ENCODE results near the gene RBX1.
"Not testable (repeated sequence)": the region's sequence is repeated elsewhere in the genome, so short reads cannot be mapped to it uniquely, and the experiment has no call there.

RBX1 gene

DNA sequence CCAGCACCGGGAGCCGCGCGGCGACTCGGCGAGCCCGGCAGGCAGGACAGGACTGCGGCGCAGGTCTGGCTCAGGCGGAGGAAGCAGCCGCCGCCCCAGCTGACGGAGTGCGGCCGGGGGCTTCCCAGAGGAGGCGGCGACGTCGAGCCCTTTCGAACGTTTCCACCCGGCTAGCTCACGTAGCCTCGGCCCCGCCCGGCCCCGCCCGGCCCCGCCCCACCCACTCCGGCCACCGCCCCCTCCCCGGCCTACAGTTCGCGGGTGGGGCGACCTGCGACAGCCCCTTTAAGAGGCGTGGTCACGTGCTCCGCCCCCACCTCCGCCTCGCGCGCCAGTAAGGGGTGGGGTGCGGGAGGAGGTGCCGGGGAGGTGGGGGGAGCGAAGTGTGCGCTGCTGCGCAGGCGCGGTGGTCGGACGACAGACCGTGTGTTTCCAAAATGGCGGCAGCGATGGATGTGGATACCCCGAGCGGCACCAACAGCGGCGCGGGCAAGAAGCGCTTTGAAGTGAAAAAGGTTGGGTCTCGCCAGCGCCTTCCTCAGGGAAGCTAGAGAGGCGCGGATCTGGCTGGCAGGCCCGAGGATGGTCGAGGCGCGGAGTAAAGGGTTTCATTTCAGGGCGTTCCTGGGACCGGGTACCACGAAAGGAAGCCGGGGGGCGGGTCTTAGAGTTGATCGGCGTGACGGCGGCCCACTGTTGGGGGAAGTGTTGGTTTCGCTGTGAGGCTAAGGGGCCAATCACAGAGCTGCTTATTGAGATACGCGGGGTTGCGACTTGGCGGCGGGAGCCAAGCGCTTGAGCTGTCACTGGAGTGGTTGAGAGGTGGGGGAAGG lies at the start of gene RBX1:
Gene RBX1, plus strand, starts transcription at position 417 of the 833 bp plus-strand sequence. Its CDS starts 21 bp downstream, at position 438.
- peak; percentile 98 for DNase-seq (ENCODE audit: low read depth)

DNA sequence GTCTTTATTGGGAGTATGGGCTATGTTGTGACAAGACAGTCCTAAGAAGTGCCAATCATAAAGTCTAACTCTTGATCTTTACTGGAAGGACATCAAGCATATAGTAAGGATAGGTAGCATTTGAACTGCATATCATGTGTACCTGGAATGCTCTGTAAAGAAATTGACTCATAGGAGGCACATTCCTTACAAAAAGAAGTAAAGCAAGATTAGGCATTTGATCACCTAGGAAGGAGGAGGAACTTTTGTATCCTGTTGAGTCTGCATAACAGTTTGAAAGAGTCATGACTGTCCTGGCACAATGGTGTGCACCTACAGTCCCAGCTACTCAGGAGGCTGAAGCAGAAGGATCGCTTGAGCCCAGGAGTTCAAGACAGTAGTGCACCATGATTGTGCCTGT lies 47.1 kb upstream of the RBX1 start:
- no peak for DNase-seq (ENCODE audit: low read depth)

DNA sequence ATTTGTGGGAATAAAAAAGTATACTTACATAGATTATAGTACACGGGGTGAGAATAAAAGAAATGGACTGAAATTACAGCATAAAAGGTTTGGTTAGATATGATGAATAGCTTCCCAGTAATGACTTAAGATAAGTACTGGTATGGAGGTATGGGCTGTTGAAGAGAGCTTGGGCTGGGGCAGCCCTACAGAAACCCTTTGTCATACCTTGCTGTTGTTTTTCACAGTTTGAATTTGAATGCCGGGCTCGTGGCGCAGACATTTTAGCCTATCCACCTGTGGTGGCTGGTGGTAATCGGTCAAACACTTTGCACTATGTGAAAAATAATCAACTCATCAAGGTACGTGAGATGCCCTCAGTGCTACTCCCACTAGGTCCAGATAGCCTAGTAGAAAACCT lies 42.3 kb upstream of the RBX1 start:
- no peak for DNase-seq (ENCODE audit: low read depth)

DNA sequence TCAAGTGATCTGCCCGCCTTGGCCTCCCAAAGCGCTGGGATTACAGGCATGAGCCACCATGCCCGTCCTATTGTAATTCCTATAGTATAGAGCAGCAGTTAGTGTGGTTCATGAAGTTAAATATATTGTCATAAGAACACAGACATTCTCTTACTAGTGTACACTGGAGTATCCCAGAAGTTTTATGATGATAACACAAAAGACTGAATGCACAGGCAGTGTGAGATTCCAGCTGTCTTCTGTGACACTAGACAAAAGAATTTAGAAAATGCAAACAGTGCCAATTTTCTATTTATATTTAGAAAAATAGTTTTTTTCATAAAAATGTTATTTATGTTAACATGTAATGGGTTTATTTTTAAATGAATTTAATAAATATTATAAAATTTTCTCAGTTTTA lies 39.4 kb upstream of the RBX1 start:
- DNase-seq (ENCODE audit: low read depth) = no peak

DNA sequence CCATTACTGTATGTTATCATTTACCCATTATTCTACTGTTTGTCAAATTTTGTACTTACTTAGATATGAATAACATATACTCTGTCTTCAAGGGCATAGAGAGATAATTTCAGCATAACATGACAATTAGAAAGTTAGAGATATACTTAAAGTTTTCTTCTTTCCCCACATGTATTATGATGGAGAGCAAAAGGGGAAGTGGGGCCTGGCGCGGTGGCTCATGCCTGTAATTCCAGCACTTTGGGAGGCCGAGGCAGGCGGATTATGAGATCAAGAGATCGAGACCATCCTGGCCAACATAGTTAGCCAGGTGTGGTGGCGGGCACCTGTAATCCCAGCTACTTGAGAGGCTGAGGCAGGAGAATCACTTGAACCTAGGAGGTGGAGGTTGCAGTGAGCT lies 38.2 kb upstream of the RBX1 start:
- DNase-seq (ENCODE audit: low read depth) = not testable (repeated sequence)

DNA sequence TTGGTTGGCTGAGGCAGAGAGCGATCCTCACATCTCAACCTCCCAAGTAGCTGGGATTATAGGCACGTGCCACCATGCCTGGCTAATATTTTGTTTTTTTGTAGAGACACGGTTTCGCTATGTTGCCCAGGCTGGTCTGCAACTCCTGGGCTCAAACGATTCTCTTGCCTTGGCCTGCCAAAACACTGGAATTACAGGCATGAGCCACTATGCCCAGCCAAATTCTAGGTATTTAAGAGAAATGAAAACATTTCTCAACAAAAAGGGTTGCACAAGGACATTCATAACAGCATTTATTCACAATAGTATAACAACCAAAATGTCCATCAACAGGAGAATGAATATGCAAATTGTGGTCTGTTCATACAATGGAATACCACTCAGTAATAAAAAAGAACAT lies 31.7 kb upstream of the RBX1 start:
- no peak for DNase-seq (ENCODE audit: low read depth)

DNA sequence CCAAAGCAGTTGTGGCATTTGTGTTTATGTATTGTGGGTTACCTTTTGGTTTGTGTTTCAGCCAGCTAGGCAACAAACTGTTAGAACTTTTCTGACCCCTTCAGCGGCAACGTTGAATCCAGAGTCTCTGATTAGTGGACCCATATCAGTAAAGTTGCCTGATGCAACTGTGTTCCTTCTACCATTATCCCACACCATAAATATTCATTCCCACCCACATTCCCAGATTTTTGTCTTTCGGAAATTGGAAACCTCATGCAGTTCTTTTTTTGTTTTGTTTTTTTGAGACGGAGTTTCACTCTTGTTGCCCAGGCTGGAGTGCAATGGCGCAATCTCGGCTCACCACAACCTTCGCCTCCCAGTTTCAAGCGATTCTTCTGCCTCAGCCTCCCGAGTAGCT lies 30.7 kb upstream of the RBX1 start:
- DNase-seq (ENCODE audit: low read depth) = no peak

DNA sequence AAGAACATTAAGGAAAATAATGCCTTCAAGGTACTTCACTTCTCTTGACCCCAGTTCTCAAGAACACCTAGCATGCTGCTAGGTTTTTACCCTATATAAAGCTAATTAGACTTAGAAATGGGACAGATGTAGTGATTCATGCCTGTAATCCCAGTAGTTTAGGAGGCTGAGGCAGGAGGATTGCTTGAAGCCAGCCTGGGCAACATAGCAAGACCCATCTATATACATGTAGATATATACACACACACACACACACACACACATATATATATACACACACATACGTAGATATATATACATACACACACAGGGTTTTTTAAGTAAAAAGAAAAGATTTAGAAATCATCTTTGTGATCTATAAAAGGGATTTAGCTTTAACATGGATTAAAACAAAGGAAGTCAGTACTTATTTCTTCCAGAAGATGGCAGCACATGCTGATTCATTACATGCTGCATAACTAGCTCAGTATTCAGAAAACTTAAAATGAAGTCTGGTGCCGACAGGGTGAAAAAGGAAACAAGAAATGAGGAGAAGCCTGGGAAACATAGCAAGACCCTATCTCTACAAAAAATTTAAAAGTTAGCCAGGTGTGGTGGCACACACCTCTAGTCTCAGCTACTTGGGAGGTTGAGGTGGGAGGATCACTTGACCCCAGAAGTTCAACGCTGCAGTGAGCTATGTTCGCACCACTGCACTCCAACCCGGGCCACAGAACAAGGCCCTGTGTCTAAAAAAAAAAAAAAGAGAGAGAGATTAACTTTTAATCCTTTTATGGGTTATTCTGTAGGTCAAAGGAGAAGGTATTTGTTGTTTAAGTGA lies 28.5 kb upstream of the RBX1 start:
- no peak for DNase-seq (ENCODE audit: low read depth)

DNA sequence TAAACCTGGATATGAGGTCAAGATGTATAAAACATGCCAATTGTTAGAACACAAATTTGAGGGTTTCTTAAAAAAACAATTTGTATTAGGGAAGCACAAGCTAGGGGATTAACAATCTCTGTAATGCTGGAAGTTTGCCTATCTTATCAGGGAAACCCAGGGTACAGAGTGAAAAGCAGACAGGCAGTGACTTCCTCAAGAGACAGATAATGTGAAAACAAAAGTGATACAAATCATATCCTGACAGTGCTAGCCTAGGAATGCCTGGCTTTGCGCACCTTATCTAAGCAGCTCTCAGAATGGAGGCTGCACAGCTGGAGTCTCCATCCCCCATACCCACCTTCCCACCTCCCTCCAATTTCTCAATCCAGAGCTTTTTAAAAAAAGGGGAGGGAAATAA lies 22.5 kb upstream of the RBX1 start:
- no peak for DNase-seq (ENCODE audit: low read depth)

DNA sequence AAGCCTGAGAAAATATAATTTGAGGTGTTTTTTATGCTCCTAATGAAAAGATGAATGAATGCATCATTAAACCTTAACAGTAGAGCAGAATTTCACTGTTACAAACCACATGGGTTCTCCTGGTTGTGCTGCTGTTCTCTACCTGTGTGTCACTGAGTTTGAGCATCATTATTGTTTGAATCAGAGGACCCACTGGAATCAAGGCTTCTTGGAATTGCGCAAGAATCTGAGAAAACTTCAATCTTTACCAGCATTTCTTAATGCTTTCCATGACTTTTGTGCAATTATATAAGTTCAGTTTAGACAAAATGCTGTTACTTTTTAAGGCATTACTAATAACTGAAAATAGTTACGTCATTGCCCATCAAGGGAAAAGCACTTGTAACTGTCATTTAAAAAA lies 18.8 kb upstream of the RBX1 start:
- DNase-seq (ENCODE audit: low read depth) = no peak

DNA sequence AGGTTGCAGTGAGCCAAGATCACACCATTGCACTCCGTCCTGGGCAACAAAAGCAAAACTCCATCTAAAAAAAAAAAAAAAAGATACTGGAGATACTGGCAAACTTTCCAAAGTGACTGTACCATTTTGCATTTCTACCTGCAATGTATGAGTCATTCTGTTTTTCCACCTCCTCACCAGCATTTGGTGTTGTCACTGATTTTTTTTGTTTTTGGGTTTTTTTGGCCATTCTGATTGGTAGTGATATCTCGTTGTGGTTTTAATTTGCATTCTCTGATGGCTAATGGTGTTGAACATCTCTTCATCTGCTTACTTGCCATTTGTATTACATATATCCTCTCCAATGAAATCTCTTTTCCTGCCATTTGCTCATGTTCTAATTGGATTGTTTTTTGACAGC lies 12.0 kb upstream of the RBX1 start:
- no peak for DNase-seq (ENCODE audit: low read depth)

DNA sequence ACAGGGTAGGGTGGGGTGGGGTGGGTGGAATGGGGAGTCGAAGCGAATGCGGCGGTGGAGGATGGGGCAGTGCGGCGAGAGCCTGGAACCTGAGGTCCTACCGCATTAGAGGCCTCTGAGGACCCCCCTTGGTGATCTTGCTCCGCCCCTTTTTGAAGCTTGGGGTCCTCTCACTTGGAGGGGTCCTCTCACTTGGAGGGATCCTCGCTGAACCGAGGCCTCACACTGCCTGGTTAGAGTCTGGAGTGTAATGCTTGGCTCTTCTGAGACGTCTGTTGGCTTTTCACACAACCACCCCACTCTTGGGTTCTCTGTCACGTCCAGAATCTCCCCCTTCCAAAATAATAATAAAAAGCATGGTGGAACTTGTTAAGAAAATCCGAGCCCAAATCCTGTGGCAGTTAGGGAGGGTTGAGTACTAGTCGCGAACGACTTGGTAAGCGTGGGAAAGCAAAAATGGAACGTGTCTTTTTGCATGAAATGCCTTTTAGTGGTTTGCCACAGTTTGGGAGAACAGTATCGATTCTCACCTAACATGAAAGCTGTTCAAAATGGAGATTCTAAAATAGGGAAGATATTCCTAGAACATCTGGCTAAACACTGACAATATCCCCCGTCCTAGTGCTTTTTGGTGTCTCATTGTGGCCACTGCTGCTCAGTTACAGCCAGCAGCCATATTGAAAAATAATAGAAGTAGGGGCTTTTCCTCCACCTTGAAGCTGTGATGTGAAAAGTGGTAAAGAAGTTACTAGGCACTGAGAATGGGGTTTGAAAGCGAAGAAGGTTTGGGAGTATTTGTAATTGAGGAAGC lies 822 bp downstream of the RBX1 start:
- no peak for DNase-seq (ENCODE audit: low read depth)

DNA sequence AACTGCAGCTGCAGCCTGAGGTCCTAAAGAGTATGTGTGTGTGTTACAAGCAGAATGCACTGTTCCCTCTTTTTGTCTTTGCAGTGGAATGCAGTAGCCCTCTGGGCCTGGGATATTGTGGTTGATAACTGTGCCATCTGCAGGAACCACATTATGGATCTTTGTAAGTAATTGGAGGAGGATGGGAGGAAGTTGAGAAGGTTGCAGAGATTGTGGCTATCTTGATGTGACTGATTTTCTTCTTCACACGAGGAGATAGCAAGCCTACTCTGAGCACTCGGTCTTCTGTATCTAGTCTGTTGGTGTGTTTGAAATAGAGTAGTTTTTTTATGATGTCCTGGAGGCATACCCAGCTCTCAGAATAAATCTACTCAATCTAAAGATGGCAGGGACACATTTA lies 2.3 kb downstream of the RBX1 start:
- no peak for DNase-seq (ENCODE audit: low read depth)

DNA sequence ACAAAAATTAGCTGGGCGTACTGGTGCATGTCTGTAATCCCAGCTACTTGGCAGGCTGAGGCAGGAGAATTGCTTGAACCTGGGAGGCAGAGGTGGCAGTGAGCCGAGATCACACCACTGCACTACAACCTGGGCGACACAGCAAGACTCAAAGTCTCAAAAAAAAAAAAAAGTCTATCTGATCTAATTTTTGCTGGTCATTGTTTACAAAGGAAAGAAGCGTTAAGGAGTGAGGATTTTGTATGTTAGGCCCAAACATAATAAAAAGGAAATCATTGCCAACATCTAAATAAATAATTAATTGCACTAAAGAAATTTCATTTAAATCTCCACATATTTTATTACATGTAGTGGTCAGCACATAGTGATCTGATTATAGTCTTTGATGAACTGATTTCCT lies 2.9 kb downstream of the RBX1 start:
- no peak for DNase-seq (ENCODE audit: low read depth)

DNA sequence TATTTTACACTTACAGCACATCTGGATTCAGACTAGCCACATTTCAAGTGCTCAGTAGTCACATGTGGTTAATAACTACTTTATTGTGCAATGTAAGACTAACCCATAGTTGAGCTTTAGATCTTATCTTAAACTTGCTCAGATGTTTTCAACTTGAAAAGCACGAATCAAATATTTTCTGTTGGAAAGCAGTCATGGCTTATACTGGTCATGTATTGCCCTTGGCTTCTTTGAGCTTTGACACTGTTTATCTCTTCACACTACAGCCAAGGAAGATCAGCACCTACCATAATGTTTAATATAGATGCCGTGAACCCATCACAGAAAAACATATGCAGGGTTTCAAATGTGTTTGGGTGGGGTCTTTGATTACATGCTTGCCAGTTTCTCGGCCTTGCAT lies 4.4 kb downstream of the RBX1 start:
- no peak for DNase-seq (ENCODE audit: low read depth)

DNA sequence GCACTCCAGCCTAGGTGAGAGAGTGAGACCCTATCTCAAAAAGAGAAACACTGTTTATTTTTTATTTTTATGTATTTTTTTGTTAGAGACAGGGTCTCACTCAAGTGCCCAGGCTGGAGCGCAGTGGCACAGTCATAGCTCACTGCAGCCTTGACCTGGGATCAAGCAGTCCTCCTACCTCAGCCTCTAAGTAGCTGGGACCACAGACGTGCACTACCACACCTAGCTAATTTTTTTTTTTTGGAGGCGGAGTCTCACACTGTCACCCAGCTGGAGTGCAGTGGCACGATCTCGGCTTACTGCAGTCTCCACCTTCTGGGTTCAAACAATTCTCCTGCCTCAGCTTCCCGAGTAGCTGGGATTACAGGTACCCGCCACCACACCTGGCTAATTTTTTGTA lies 6.4 kb downstream of the RBX1 start:
- DNase-seq (ENCODE audit: low read depth) = no peak

DNA sequence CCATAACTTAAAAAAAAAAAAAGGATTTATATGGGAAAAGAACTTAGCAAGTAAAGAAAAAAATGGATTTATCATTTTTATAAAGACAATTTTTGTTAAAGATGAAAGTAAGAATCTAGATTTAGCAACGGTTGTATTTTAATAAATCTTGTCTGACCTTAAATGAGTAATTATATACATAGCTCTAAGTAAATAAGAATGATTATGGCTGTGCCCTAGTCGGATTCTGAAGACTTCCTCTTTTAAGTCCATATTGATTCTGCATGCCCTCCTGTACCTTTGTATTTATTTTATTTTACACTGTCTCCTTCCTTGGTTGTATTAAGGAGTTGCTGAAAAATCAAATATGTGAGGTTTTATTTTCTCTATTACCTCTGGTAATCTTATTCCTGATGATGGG lies 7.1 kb downstream of the RBX1 start:
- no peak for DNase-seq (ENCODE audit: low read depth)

DNA sequence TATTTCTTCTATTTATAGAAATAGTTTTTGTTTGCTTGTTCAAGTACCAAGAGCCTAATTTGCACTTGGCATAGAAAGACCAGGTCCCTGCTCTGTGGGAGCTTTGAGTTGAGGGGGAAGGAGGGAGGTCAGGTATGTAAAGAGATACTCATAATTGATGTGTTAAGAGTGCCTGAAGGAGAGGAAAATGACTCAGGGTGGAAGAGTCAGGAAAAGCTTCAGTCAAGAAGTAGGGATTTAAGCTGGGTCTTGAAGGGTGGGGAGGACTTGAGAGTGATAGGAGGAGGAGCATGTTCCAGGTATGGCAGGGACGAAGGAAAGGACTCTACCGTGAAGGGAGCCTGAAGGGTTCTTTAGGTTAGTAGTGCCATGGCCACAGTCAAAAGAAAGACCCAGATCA lies 9.0 kb downstream of the RBX1 start:
- DNase-seq (ENCODE audit: low read depth) = no peak

DNA sequence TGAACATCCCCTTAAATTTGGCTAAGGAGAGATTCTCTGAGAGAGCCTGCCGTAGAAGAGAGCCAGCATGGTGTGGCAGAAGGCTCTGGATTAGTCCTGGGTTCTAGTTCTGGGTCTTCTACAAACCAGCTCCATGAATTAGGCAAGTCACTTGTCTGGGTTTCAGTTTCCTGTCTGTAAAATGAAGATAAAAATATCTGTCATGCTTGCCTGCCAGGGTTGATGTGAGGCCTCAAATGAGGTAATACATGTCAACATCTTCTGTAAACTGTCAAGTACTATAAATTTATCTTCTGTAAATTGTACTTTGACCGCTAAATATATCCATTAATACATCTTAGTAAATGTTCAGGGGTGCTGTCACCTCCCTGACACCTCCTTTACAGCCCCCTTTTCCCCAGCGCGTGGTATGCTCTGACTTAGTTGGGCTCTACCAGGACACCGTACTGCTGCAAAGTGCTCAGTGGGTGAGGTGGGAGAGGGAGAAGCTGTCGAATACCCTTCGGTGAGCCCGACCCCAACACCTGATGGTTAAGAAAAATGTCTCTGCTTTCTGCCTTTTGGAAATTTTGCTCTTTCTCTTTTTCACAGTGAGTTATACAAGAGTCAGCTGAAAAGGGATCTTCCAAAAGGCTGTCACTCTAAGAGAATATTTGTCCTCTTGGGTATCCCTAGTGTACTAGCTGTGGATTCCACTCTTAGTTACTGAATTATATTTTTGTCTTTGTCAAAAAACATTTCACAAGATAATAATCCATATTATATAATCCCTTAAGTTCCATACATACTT lies 15.0 kb downstream of the RBX1 start:
- no peak for DNase-seq (ENCODE audit: low read depth)

DNA sequence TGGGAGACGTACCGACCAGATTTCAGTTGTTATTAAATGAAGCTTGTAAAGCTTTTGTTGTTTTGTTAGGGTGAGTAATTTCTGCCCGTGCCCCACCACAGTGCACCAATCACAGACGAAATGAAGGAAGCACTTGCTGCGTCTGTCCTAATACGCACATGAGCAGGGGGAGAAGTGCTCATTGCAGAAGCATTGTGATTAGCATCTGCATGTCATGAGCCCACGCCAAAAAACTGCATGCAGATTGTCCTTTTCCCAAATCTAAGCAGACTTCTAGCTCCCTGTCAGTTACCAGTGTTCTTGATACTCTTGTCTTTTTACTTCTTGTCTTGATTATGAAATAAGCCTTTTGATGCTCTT lies 15.5 kb downstream of the RBX1 start:
- DNase-seq (ENCODE audit: low read depth) = no peak

DNA sequence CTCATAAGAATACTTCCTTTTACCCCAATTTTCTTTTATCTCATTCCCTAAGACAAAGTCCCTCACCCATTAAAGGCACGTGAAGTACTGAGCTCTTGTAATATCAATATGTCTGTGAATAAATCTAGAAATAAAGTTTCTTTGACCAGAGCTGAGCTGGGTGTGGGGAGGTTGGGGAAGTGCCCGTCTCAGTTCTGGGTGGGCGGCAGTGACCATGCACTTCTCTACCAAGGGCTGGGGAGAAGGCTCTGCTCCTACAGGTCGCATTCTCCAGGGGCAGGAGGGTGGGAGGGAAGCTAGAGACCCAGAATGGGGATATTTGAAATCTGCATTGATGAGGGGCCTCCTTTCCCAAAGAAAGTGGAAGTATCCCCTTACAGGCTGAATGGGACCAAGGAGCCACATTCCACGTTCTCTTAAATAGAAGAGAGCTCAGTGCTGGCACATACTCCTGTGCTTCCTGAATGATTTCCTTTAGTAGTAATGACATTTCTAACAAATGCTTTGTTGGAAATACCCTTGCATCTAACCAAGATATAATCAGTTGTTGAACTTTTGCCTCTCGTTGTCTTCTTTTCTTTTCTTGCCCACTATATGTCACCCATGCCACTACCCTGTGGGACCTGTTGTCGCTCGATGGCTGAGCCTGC lies 16.1 kb downstream of the RBX1 start:
- no peak for DNase-seq (ENCODE audit: low read depth)
